ENCODE results near the gene STIM1.
"Not testable (repeated sequence)": the region's sequence is repeated elsewhere in the genome, so short reads cannot be mapped to it uniquely, and the experiment has no call there.

The STIM1 gene

DNA sequence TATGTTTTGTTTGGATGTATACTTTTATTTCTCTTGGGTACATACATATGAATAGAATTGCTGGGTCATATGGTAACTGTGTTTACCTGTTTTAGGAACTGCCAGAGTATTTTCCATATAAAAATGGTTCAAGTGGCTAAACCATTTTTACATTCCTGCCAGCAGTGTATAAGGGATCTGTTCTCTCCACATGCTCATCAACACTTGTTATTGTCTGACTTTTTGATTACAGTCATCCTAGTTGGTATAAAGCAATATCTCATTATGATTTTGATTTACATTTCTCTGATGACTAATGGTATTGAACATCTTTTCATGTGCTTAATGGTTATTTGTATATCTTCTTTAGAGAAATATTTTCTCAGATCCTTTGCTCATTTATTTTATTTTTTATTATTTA is 134.9 kb downstream of the STIM1 start:
- H3K4me3 ChIP-seq (ENCODE audit: low read length): no peak overlapping the region
- no peak for DNase-seq (ENCODE audit: low read depth, low spot score)

DNA sequence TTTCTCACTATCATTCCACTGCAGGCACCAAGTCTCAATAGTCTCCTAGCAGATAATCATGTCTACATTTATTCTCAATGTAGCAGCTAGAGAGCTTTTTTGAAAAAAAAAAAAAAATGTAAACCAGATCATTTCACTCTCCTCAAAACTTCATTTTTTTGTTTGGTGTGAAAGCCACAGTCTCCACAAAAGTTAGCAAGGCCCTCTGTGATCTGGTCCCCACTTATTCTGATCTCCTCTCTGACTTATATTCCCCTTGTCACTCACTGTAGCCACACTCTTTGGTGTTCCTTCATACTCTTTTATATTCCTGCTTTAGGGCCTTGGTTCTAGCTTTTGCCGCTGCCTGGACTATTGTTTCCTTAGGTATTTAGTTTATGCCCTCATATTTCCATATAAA is 137.5 kb downstream of the STIM1 start:
- no peak for DNase-seq (ENCODE audit: low read depth, low spot score)
- H3K4me3 ChIP-seq (ENCODE audit: low read length): no peak overlapping the region

DNA sequence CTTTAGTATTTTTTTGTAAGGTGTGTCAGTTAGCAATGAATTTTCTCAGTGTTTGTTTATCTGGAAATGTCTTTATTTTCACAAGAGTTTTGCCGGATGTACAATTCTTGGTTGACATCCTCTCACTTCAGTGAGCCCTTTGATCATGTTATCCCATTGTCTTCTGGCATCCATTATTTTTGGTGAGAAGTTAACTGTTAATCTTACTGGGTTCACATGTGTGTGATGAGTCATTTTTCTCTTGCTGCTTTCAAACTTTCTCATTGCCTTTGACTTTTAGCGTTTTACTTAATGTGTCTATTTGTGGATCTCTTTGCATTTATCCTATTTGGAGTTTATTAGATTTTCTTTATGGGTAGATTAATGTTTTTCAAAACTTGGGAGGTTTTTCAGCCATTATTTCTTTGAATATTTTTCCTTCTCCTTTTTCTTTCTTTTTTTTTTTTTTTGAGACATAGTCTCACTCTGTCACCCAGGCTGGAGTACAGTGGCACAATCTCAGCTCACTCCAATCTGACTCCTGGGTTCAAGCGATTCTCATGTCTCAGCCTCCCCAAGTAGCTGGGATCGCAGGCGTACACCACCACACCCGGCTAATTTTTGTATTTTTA is 138.7 kb downstream of the STIM1 start:
- DNase-seq (ENCODE audit: low read depth, low spot score): no peak

DNA sequence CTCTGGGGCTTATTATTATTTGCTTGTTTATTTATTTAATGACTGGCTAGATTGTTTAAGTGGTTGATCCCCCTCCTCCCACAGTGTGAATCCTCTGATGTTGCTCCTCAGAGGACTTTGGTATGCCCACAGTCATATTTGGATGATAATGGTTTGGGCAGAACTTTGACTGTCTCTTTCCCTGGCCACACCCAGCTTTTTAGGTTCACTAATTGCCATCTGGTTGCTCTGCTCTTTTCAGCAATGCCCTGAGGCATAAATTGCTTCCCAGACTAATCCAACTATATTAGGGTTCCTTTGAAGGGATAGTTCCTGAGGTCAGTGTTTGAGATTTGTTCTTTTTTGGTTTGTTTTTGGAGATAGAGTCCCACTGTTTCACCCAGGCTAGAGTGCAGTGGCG is 139.8 kb downstream of the STIM1 start:
- DNase-seq (ENCODE audit: low read depth, low spot score): no peak
- H3K4me3 ChIP-seq (ENCODE audit: low read length): no peak overlapping the region

More for the DNA sequence above, 138.7 kb downstream of the STIM1 start:
- H3K4me3 ChIP-seq (ENCODE audit: low read length): no peak overlapping the region

DNA sequence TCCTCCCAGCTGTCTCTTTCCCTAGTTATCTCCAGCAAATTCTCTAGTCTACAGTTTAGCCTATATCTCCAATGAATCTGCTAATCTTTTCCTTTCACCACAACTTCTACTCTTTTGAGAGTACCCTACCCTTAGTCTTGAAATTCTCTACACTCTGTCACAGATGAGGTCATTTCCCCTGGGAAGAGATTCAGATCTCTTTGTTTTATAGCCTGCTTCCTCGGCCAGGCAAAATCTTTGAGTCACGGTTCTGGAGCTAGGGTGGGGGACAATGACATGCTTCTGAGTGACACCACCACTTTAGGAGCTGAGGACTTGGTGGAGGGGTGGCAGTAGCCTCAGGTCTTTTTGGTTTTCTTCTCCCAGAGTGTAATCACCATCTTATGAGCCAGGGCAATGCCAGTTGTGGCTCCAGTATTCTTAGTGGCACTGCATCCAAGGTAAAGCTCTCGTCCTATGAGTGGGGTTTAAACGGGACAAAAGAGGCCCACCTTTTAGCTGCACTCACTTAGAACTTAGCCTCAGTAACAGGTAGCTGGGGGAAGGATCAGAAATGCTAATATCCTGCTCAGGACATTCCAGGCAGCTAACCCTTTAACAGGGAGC is 140.6 kb downstream of the STIM1 start:
- no peak overlapping the region for H3K4me3 ChIP-seq (ENCODE audit: low read length)
- no peak for DNase-seq (ENCODE audit: low read depth, low spot score)

DNA sequence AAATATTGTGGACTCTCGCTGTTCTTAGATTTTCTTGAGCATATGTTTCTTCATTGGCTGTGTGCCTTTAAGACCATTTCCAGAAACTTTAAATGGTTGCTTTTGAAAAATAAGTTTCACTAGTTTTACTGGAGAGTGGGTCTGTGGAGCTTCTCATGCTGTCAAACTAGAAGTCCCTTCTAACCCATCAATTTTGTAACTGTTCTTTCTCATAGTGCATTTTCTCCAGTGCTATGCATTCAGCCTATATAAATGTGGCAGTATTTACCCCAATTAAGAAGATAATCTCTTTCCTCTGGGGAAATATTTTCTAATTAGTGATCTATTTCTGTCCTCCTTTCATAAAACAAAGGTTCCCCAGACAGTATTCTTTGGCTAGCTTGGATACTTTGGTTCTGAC is 141.2 kb downstream of the STIM1 start:
- DNase-seq (ENCODE audit: low read depth, low spot score): no peak
- H3K4me3 ChIP-seq (ENCODE audit: low read length): no peak overlapping the region

DNA sequence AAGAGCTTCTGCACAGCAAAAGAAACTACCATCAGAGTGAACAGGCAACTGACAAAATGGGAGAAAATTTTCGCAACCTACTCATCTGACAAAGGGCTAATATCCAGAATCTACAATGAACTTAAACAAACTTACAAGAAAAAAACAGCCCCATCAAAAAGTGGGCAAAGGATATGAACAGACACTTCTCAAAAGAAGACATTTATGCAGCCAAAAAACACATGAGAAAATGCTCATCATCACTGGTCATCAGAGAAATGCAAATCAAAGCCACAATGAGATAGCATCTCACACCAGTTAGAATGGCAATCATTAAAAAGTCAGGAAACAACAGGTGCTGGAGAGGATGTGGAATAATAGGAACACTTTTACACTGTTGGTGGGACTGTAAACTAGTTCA is 149.3 kb downstream of the STIM1 start:
- DNase-seq (ENCODE audit: low read depth, low spot score); H3K4me3 ChIP-seq (ENCODE audit: low read length): not testable (repeated sequence)

DNA sequence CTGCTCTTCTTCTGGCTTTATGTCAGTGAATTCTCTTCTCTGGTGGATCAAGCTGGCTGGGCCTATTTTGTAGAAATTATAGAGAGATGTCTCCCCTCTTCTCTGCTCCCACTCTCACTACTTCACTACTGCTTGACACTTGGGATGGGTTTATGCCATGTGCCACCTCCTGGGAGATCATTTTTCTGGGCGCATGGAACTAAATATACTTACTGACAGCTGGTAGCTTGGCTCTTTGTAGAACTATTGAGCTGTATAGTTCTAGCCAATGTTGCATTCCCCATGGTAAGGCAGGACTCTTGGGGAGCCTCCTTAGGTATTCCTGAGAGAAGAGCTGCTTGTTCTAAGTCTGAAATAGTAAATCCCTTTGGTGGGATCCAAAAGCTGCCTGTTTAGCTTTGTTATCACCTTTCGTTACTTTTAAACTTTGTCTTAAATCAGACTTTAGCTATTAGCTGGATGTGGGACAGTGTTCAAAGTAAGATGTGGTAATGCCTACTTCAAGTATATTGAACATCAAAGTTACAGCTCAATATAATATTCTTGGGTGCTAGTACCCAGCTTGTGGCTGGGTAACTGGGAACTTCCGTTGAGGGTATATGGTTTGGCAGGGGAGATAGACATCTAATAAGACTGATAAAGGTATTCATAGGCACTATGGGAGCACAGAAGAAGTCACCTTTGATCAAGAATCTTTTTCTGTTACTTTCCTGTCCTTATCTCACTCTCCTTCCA is 151.6 kb downstream of the STIM1 start:
- DNase-seq (ENCODE audit: low read depth, low spot score): peak; percentile 71
- H3K4me3 ChIP-seq (ENCODE audit: low read length): no peak overlapping the region

DNA sequence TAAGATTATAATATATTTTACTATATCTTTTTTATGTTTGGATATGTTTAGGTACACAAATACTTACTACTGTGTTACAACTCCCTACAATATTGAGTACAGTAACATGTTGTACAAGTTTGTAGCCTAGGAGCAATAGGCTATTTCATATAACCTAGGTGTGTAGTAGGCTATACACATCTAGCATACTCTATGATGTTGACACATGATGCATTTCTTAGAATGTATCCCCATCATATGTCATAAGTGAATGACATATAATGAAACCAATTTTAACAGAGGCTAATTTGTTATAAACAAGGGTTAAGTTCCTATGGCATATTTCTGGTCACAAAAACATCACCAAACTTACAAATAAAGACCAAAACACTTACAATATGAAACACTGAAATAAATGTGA is 152.7 kb downstream of the STIM1 start:
- no peak for DNase-seq (ENCODE audit: low read depth, low spot score)
- no peak overlapping the region for H3K4me3 ChIP-seq (ENCODE audit: low read length)

DNA sequence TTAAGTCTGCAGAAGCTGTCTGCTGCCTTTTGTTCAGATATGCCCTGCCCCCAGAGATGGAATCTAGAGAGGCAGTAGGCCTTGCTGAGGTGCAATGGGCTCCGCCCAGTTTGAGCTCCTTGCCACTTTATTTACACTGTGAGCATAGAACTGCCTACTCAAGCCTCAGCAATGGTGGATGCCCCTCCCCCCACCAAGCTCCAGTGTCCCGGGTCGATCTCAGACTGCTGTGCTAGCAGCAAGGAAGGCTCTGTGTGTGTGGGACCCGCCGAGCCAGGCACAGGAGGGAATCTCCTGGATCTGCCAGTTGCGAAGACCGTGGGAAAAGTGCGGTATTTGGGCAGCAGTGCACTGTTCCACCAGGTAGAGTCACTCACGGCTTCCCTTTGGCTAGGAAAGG is 161.1 kb downstream of the STIM1 start:
- DNase-seq (ENCODE audit: low read depth, low spot score); H3K4me3 ChIP-seq (ENCODE audit: low read length): not testable (repeated sequence)

DNA sequence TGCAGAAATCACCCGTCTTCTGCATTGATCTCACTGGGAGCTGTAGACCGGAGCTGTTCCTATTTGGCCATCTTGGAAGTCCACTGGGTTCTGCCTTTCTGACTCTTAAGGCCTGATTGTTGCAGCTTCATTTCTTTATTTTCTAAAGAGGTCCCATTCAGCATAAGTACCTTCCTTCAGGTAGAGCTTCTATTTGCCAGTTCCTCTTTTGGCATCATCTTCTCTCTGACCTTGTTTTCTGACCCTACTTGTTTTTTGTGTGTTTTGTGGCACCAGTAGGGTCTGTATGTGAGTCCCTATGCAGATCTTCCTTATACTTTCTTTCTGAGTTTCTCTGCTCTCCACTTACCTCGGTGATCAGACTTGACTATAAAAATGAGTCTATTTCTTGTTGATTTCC is 161.7 kb downstream of the STIM1 start:
- no peak for DNase-seq (ENCODE audit: low read depth, low spot score)
- H3K4me3 ChIP-seq (ENCODE audit: low read length): no peak overlapping the region

DNA sequence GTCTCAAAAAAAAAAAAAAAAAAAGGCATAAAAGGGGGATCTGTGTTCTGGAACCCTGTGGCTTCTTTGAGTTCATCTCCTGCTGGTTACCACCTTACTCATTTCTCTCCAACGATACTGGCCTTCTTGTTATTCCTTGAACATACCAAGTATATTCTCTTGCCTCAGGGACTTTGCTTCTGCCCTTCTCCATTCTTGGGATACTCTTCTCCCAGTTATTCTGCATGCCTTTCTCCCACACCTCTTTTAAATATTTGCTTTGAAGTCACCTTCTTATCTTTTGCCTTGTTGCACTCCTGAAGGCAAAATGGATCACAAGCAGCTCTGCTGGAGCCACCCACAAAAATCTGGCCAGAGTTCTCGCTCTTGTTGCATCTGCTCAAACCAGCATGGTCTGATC is 163.2 kb downstream of the STIM1 start:
- no peak for DNase-seq (ENCODE audit: low read depth, low spot score)
- no peak overlapping the region for H3K4me3 ChIP-seq (ENCODE audit: low read length)

DNA sequence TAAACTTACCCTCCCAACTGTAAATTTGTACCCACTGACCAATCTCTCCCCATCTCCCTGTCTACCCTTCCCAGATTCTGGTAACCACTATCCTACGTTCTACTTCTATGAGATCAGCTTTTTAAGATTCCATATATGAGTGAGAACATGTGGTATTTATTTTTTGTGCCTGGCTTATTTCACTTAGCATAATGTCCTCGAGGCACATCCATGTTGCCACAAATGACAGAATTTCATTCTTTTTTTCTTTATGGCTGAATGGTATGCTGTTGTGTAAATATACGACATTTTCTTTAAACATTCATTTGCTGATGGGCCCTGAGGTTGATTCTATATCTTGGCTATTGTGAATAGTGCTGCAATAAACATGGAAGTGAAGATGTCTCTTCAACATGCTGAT is 164.4 kb downstream of the STIM1 start:
- no peak overlapping the region for H3K4me3 ChIP-seq (ENCODE audit: low read length)
- no peak for DNase-seq (ENCODE audit: low read depth, low spot score)

DNA sequence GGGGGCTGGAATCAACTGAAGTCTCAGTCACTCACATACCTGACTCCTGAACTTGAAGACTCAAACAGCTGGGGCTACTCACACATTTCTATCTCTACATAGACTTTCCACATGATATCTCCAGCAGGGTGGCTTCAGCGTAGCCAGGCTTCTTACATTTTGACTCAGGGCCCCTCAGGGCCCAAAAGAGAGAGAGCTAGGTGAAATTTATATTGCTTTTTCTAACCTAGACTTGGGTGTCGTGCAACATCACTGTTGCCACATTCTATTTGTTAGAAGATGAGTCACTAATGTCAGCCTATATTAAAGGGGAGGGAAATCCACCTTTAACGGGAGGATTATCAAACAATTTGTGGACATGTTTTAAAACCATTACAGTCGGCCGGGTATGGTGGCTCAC is 167.2 kb downstream of the STIM1 start:
- no peak overlapping the region for H3K4me3 ChIP-seq (ENCODE audit: low read length)

DNA sequence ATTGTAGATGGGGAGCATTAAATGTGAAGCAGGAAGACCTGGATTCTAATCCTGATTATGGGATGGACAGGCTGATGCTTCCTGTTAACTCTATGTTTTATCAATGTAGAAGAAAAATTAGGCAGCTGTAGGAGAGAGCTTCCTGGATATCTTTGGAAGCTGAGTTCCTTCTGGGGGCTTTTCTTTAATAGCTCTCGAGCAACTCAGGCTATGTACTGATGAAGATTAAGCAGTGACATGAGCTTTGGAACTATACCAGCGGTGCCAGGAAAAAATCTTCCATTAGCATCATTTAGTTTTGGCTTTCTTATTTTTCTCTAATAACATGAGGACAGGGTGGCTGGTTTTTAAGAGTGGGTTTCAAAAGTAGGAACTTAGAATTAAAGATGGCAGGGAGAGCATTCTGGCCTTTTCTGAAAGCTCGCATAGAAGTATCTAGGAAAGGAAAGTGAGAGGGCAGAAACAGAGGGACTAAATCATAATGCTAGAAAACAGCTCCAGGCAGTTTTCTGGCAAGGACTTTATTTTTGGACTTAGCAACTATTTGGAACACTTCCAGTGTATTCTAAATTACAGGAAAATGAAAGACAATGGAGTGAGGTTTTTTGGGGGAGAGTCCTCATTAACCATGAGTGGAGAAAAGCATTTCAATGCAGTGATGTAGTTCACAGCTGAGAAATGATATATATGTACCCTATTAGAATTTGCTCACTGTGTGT is 169.9 kb downstream of the STIM1 start:
- H3K4me3 ChIP-seq (ENCODE audit: low read length): no peak overlapping the region
- DNase-seq (ENCODE audit: low read depth, low spot score): no peak

More for the DNA sequence above, 167.2 kb downstream of the STIM1 start:
- DNase-seq (ENCODE audit: low read depth, low spot score): no peak

DNA sequence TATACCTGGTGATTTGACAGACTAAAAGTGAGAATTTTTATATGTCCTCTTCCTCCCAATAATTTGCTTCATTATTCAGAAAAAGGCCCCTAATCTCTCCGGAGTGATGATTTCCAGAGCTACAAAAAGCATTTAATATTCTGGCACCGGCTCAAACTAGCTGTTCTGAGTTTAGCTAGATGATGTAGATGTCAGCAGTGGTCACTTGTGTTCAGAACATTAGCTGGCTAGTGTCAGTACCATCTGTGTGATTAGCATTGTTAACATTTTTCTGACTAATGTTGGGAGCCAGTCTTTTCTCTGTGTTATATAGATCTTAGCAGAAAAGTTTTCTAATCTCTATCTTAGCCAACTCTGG is 170.5 kb downstream of the STIM1 start:
- DNase-seq (ENCODE audit: low read depth, low spot score): no peak
- no peak overlapping the region for H3K4me3 ChIP-seq (ENCODE audit: low read length)

DNA sequence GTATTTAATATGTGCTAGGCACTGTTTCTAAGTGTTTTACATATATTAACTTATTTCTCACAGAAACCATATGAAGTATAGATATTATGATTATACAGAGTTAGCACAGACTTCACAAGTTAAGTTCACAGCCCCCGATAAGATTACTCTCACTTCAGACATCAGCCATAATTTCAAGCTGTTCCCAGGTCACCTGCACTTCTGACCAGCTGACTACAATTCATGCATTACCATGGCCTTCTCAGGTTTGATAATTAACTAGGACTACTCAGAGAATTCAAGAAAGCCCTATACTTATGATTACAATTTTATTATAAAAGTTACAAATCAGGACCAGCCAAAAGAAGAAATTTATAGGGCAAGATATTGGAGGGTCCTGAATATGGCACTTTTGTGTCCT is 170.9 kb downstream of the STIM1 start:
- no peak overlapping the region for H3K4me3 ChIP-seq (ENCODE audit: low read length)

DNA sequence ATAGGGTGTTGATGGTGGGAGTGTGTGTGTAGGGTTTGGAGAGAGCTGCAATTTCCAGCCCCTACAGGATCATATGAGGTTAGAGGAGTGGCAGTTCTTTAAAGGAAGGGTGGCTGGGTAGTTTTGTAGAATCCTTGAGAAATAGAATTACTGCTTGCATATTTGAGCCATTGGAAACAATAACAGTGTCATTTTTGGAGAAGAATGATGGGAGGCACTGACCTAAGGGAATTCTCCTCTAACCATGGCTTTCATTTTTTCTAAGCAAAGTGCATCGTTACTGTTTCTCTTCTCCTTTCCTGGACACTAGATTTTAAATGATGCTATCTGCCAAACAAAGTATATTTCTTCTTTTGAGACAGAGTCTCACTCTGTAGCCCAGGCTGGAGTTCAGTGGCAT is 172.3 kb downstream of the STIM1 start:
- DNase-seq (ENCODE audit: low read depth, low spot score): no peak
- H3K4me3 ChIP-seq (ENCODE audit: low read length): no peak overlapping the region

More for the DNA sequence above, 170.9 kb downstream of the STIM1 start:
- no peak for DNase-seq (ENCODE audit: low read depth, low spot score)

DNA sequence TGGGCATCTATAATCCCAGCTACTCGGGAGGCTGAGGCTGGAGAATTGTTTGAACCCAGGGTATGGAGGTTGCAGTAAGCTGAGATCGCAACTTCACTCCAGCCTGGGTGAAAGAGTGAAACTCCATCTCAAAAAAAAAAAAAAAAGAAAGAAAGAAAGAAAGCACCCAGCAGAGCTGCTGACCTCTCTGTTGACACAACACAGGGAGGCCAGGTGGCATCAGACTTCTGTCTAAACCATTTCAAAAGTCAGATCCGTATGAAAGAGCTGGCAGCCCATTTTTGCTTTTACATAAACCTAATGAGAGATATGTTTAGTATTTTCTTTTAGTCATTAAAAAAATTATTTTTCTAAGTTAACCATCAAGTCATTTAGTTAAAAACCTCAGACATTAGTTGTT is 174.7 kb downstream of the STIM1 start:
- DNase-seq (ENCODE audit: low read depth, low spot score): no peak
- H3K4me3 ChIP-seq (ENCODE audit: low read length): no peak overlapping the region

DNA sequence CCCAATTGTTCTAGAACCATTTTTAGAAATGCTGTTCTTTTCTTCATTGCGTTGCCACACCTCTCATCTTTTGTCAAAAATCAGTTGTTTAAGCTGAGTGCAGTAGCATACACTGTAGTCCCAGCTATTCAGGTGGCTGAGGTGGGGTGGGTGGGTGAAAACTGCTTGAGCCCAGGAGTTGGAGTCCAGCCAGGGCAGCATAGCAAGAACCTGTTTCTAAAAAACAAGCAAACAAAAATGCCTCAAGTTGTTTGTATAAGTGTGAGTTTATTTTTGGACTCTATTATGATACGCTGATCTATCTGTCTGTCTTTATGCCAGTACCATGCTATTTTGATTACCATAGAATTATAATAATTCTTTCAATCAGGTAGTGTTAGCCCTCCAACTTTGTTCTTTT is 176.6 kb downstream of the STIM1 start:
- no peak overlapping the region for H3K4me3 ChIP-seq (ENCODE audit: low read length)
- DNase-seq (ENCODE audit: low read depth, low spot score): no peak

Data from Jurkat, Clone E6-1 (cell line).